ENCODE results near the gene POMP. TPM values are rescaled to one million over a fixed set of nuclear protein-coding genes. Genes with fewer than 3 reads are reported as not detected.
A peak's percentile ranks its signal among the peaks of the same experiment; 100 is the strongest.

Gene POMP
- total and polyA plus RNA-seq, 2 of the 4 experiments (the other 2 are of a cell fraction): 60.2 to 68.4 TPM

GRCh38 chr13:28618230-28618994, 40.5 kb upstream of the POMP start:
- intact Hi-C loops (cut with micrococcal nuclease): no loop called here
- BruUV-seq (replicated peaks): no TSS peak
- 87% methylated on average over 12 of the region's 31 CpGs; no CpG with 5 or more reads in 1 of the 2 experiments for WGBS, 2 experiments (ENCODE audit: extremely low coverage in 2 of 2, insufficient read length in 1 of 2)
- CTCF ChIA-PET: no interaction called here
- Histone ChIP-seq H3K14ac (replicated peaks; ENCODE audit: low read depth, low read length) (0 out of 2 replicates have a peak overlapping the region, but pooled peaks have one; percentile 16), H4K91ac (ENCODE audit: insufficient read depth, low read depth, low read length) (no peak overlapping the region), H3K9me1 (ENCODE audit: insufficient read depth, low read length) (0 out of 2 replicates have a peak, but pooled peaks cover 6% of the 10 kb centered on the region), H3K4me1 (ENCODE audit: control insufficient read depth, insufficient read depth, low read length) (peaks cover 6% of the 10 kb centered on the region), H3K23ac (ENCODE audit: low read depth, low read length) (no peak overlapping the region), H4K20me1 (ENCODE audit: insufficient read depth, low read length) (no peaks in the 10 kb centered on the region), H3K9me3 (ENCODE audit: control insufficient read depth, insufficient read depth, low read length) (no peaks in the 10 kb centered on the region), H2AK9ac (replicated peaks; ENCODE audit: low read depth, low read length, poor library complexity) (peak overlapping the region; percentile 19), H2BK120ac (ENCODE audit: low read depth, low read length) (0 out of 2 replicates have a peak overlapping the region, but pooled peaks have one; percentile 9), H3K56ac (ENCODE audit: extremely low read depth, insufficient read depth, low read length) (no peak overlapping the region), H3K4ac (ENCODE audit: low read depth, low read length) (peak overlapping the region; percentile 35; the same call in 1 of the 2 replicates), H4K5ac (ENCODE audit: low read depth, low read length) (no peak overlapping the region), H2AK5ac (ENCODE audit: low read depth, low read length) (0 out of 2 replicates have a peak overlapping the region, but pooled peaks have one; percentile 4), H2BK15ac (ENCODE audit: low read depth, low read length) (no peak overlapping the region; the same call in 2 of the 3 replicates), H2BK20ac (ENCODE audit: low read depth, low read length) (no peak overlapping the region), H3K36me3 (ENCODE audit: control insufficient read depth, insufficient read depth, low read length) (no peaks in the 10 kb centered on the region), H3K27ac (ENCODE audit: insufficient read depth, low read length) (no peak overlapping the region), H3K18ac (ENCODE audit: low read depth, low read length) (no peak overlapping the region), H2BK5ac (ENCODE audit: low read depth, low read length, poor library complexity, severe bottlenecking) (no peak overlapping the region), H4K8ac (ENCODE audit: low read depth in 2 of 2, low read length in 2 of 2) (no peak overlapping the region), H3K4me3 (ENCODE audit: insufficient read depth, low read depth, low read length) (no peak overlapping the region), H3K9ac (ENCODE audit: low read depth, low read length) (no peak overlapping the region), H3K79me1 (ENCODE audit: low read depth in 1 of 2, low read length in 2 of 2) (no peaks in the 10 kb centered on the region), H2AFZ (replicated peaks; ENCODE audit: low read length, poor library complexity) (no peak overlapping the region), H3K4me2 (ENCODE audit: low read depth, low read length) (no peak overlapping the region), H3K27me3 (ENCODE audit: control insufficient read depth, insufficient read depth, low read length) (no peaks in the 10 kb centered on the region)
- in situ Hi-C loops (cut with MboI; ENCODE audit: low sequenced_read_pairs): no loop called here
- DNase-seq: no peak
- ATAC-seq (ENCODE audit: low read depth): no peak
- POLR2A ChIA-PET (ENCODE audit: unreplicated experiment): no interaction called here
- dilution Hi-C loops (cut with HindIII; ENCODE audit: low sequenced_read_pairs, unreplicated experiment): no loop called here
- TF ChIP-seq RCOR1 (IDR thresholded peaks at IDR 0.05; ENCODE audit: insufficient replicate concordance, low read length) (no peak), RAD21 (IDR thresholded peaks at IDR 0.05; ENCODE audit: low read length) (no peak), CEBPB (IDR thresholded peaks at IDR 0.05; ENCODE audit: low read depth, low read length) (no peak), USF2 (IDR thresholded peaks at IDR 0.05; ENCODE audit: low read depth, low read length) (no peak), ELK1 (IDR thresholded peaks at IDR 0.05; ENCODE audit: borderline replicate concordance, low read depth, low read length) (no peak), MAFK (IDR thresholded peaks at IDR 0.05; ENCODE audit: low read depth, low read length) (no peak), MAZ (IDR thresholded peaks at IDR 0.05; ENCODE audit: borderline replicate concordance, low read depth, low read length) (no peak), CHD1 (IDR thresholded peaks at IDR 0.05; ENCODE audit: low read depth, low read length) (no peak), NFE2L2 (IDR thresholded peaks at IDR 0.05; ENCODE audit: low read depth, low read length) (no peak), BHLHE40 (IDR thresholded peaks at IDR 0.05; ENCODE audit: low read depth, low read length) (no peak), CTCF (conservative IDR thresholded peaks at IDR 0.05; ENCODE audit: low read depth, low read length) (no peak), SMC3 (IDR thresholded peaks at IDR 0.05; ENCODE audit: low read depth, low read length) (no peak), RFX5 (IDR thresholded peaks at IDR 0.05; ENCODE audit: low read depth, low read length) (no peak), POLR2A (IDR thresholded peaks at IDR 0.05; ENCODE audit: low read depth, low read length) (no peak), MXI1 (IDR thresholded peaks at IDR 0.05; ENCODE audit: borderline replicate concordance, low read depth, low read length) (no peak)

Measured in IMR-90 (cell line).